HAP-1 (cell line): ENCODE measurements around the gene PHF10.
"Not testable (repeated sequence)": the region's sequence is repeated elsewhere in the genome, so short reads cannot be mapped to it uniquely, and the experiment has no call there.

Experiments used
- DNase-seq, 2 experiments: peaks; one replicate each; pipeline ENCODE4 v3.0.0-alpha.2; 2016 to 2020; ENCODE audit warnings: low spot score in 2 of 2
- H3K27me3 ChIP-seq: fragments of 250-450 bp; sonication (Bioruptor Pico); 2 replicates; pipeline ENCODE4 v1.5.1; 2020; ENCODE audit warnings: low read depth, mild to moderate bottlenecking, moderate library complexity
- H3K36me3 ChIP-seq: fragments of 250-450 bp; sonication (Bioruptor Pico); replicated peaks from 2 replicates; pipeline ENCODE4 v1.5.1; 2020; ENCODE audit warnings: mild to moderate bottlenecking
- H3K4me1 ChIP-seq: fragments of 250-450 bp; sonication (Bioruptor Pico); 2 replicates; pipeline ENCODE4 v1.5.1; 2020; ENCODE audit warnings: mild to moderate bottlenecking
- H3K4me3 ChIP-seq: fragments of 250-450 bp; sonication (Bioruptor Pico); 2 replicates; pipeline ENCODE4 v1.5.1; 2020; ENCODE audit warnings: mild to moderate bottlenecking, moderate library complexity
- H3K9me3 ChIP-seq: fragments of 250-450 bp; sonication (Bioruptor Pico); 2 replicates; pipeline ENCODE4 v1.5.1; 2020; ENCODE audit warnings: mild to moderate bottlenecking, moderate library complexity
- in situ Hi-C: fragments of 300-500 bp; cut with MboI; formaldehyde crosslinking; loops from 3 replicates; pipeline ENCODE4 v1.14.3; 2020; ENCODE audit warnings: low sequenced_read_pairs, inconsistent platforms, mixed read lengths

PHF10 gene

GRCh38 chr6:169710009-169710408, 14.3 kb downstream of the PHF10 start:
- Histone ChIP-seq H3K27me3 (no peaks in the 10 kb centered on the region), H3K4me3 (no peak overlapping the region), H3K36me3 (peaks cover 40% of the 10 kb centered on the region), H3K4me1 (peaks cover 7% of the 10 kb centered on the region), H3K9me3 (no peaks in the 10 kb centered on the region)
- no peak for DNase-seq
- in situ Hi-C loops, result no loop called here

- H3K27me3 ChIP-seq, result no peaks in the 10 kb centered on the region
- no peak for DNase-seq
- no peaks in the 10 kb centered on the region for H3K9me3 ChIP-seq
- H3K4me3 ChIP-seq, result no peak overlapping the region
- peaks cover 12% of the 10 kb centered on the region for H3K4me1 ChIP-seq
- peaks cover 43% of the 10 kb centered on the region for H3K36me3 ChIP-seq
- in situ Hi-C loops, result no loop called here
Measured at GRCh38 chr6:169709293-169709692, 15.0 kb downstream of the PHF10 start.

GRCh38 chr6:169707772-169708171, 16.5 kb downstream of the PHF10 start:
- H3K4me1 ChIP-seq, result peaks cover 21% of the 10 kb centered on the region
- H3K36me3 ChIP-seq, result peaks cover 41% of the 10 kb centered on the region
- H3K4me3 ChIP-seq, result no peak overlapping the region
- no peak for DNase-seq
- H3K27me3 ChIP-seq, result no peaks in the 10 kb centered on the region
- H3K9me3 ChIP-seq, result no peaks in the 10 kb centered on the region
- in situ Hi-C loops, result no loop called here

- H3K36me3 ChIP-seq, result peaks cover 19% of the 10 kb centered on the region
- H3K4me3 ChIP-seq, result peak overlapping the region; percentile 97
- DNase-seq, result no peak
- no peaks in the 10 kb centered on the region for H3K9me3 ChIP-seq
- no peaks in the 10 kb centered on the region for H3K27me3 ChIP-seq
- in situ Hi-C loops, result no loop called here
- H3K4me1 ChIP-seq, result peaks cover 31% of the 10 kb centered on the region
Measured at GRCh38 chr6:169702840-169703246, 21.5 kb downstream of the PHF10 start.

- peaks cover 19% of the 10 kb centered on the region for H3K36me3 ChIP-seq
- peaks cover 31% of the 10 kb centered on the region for H3K4me1 ChIP-seq
- in situ Hi-C loops, result no loop called here
- no peaks in the 10 kb centered on the region for H3K9me3 ChIP-seq
- H3K27me3 ChIP-seq, result no peaks in the 10 kb centered on the region
- peak within 1 kb of the TSS; percentile 97 for H3K4me3 ChIP-seq
- peak; percentile 87 to 98 for DNase-seq
Measured at GRCh38 chr6:169701954-169702839, 22.1 kb downstream of the PHF10 start, which contains the start of the genes C6orf120 and WDR27. Gene C6orf120, plus strand, starts transcription at chr6:169702126. Its CDS starts 334 bp downstream, at chr6:169702460. Gene WDR27, minus strand, starts transcription at chr6:169702029. Its CDS starts 13,024 bp downstream, at chr6:169689005.

GRCh38 chr6:169701311-169701953, 22.9 kb downstream of the PHF10 start:
- in situ Hi-C loops, result no loop called here
- H3K36me3 ChIP-seq, result peaks cover 19% of the 10 kb centered on the region
- H3K9me3 ChIP-seq, result no peaks in the 10 kb centered on the region
- peak in 1 of 2 experiments; percentile 44 for DNase-seq
- no peaks in the 10 kb centered on the region for H3K27me3 ChIP-seq
- peaks cover 31% of the 10 kb centered on the region for H3K4me1 ChIP-seq
- H3K4me3 ChIP-seq, result peak overlapping the region; percentile 97

GRCh38 chr6:169700296-169700695, 24.0 kb downstream of the PHF10 start:
- Histone ChIP-seq H3K9me3 (no peaks in the 10 kb centered on the region), H3K4me3 (peak overlapping the region; percentile 97), H3K27me3 (no peaks in the 10 kb centered on the region), H3K36me3 (peaks cover 17% of the 10 kb centered on the region), H3K4me1 (peaks cover 27% of the 10 kb centered on the region)
- in situ Hi-C loops, result no loop called here
- DNase-seq, result peak in 1 of 2 experiments; percentile 19

- DNase-seq, result peak in 1 of 2 experiments; percentile 42
- in situ Hi-C loops, H3K9me3 ChIP-seq, H3K4me3 ChIP-seq, H3K27me3 ChIP-seq: not testable (repeated sequence)
- Histone ChIP-seq H3K4me1 (peaks cover 10% of the 10 kb centered on the region), H3K36me3 (peaks cover 11% of the 10 kb centered on the region)
Measured at GRCh38 chr6:169697115-169697514, 27.2 kb downstream of the PHF10 start.

GRCh38 chr6:169695131-169695530, 29.2 kb downstream of the PHF10 start:
- H3K4me3 ChIP-seq, result no peak overlapping the region
- no peak for DNase-seq
- H3K9me3 ChIP-seq, result no peaks in the 10 kb centered on the region
- H3K27me3 ChIP-seq, result no peaks in the 10 kb centered on the region
- H3K36me3 ChIP-seq, result peaks cover 10% of the 10 kb centered on the region
- H3K4me1 ChIP-seq, result peaks cover 1% of the 10 kb centered on the region
- in situ Hi-C loops, result no loop called here

- H3K27me3 ChIP-seq, result no peaks in the 10 kb centered on the region
- no peak overlapping the region for H3K4me3 ChIP-seq
- in situ Hi-C loops, result no loop called here
- no peak for DNase-seq
- H3K9me3 ChIP-seq, result no peaks in the 10 kb centered on the region
- no peaks in the 10 kb centered on the region for H3K4me1 ChIP-seq
- H3K36me3 ChIP-seq, result peaks cover 22% of the 10 kb centered on the region
Measured at GRCh38 chr6:169692516-169692915, 31.8 kb downstream of the PHF10 start.

GRCh38 chr6:169691260-169691659, 33.0 kb downstream of the PHF10 start:
- peaks cover 31% of the 10 kb centered on the region for H3K36me3 ChIP-seq
- no peaks in the 10 kb centered on the region for H3K4me1 ChIP-seq
- no peaks in the 10 kb centered on the region; the same call in 1 of the 2 replicates for H3K9me3 ChIP-seq
- no peaks in the 10 kb centered on the region for H3K27me3 ChIP-seq
- H3K4me3 ChIP-seq, result no peak overlapping the region
- DNase-seq, result no peak
- in situ Hi-C loops, result no loop called here

- no peaks in the 10 kb centered on the region for H3K4me1 ChIP-seq
- H3K27me3 ChIP-seq, result no peaks in the 10 kb centered on the region
- no peaks in the 10 kb centered on the region; the same call in 1 of the 2 replicates for H3K9me3 ChIP-seq
- in situ Hi-C loops, result no loop called here
- H3K4me3 ChIP-seq, result no peak overlapping the region
- H3K36me3 ChIP-seq, result peaks cover 32% of the 10 kb centered on the region
- DNase-seq, result no peak
Measured at GRCh38 chr6:169689287-169689686, 35.0 kb downstream of the PHF10 start.

GRCh38 chr6:169685860-169686259, 38.4 kb downstream of the PHF10 start:
- peaks cover 2% of the 10 kb centered on the region; the same call in 1 of the 2 replicates for H3K9me3 ChIP-seq
- H3K4me3 ChIP-seq, result no peak overlapping the region
- H3K27me3 ChIP-seq, result no peaks in the 10 kb centered on the region
- no peak for DNase-seq
- peaks cover 39% of the 10 kb centered on the region for H3K36me3 ChIP-seq
- in situ Hi-C loops, result no loop called here
- no peaks in the 10 kb centered on the region for H3K4me1 ChIP-seq

- no peak for DNase-seq
- in situ Hi-C loops, result no loop called here
- no peaks in the 10 kb centered on the region for H3K27me3 ChIP-seq
- H3K36me3 ChIP-seq, result peaks cover 41% of the 10 kb centered on the region
- peaks cover 2% of the 10 kb centered on the region; the same call in 1 of the 2 replicates for H3K9me3 ChIP-seq
- H3K4me3 ChIP-seq, result no peak overlapping the region
- H3K4me1 ChIP-seq, result no peaks in the 10 kb centered on the region
Measured at GRCh38 chr6:169684056-169684455, 40.2 kb downstream of the PHF10 start.
